Measurements from ENCODE around the gene PSMG4.

Gene PSMG4

GRCh38 chr6:3270258-3270657 is 11.5 kb downstream of the PSMG4 start:
- Mint-ChIP-seq H3K4me3 (no peak overlapping the region), H3K9me3 (no peaks in the 10 kb centered on the region), H3K27me3 (no peaks in the 10 kb centered on the region), H3K27ac (no peak overlapping the region), H3K36me3 (ENCODE audit: low read depth) (peaks cover 38% of the 10 kb centered on the region), H3K4me1 (peaks cover 5% of the 10 kb centered on the region)
- DNase-seq (no peak), ATAC-seq (no peak)

GRCh38 chr6:3271756-3272155 is 13.0 kb downstream of the PSMG4 start:
- H3K4me1 Mint-ChIP-seq, result peaks cover 5% of the 10 kb centered on the region
- no peak overlapping the region for H3K27ac Mint-ChIP-seq
- H3K4me3 Mint-ChIP-seq, result no peak overlapping the region
- DNase-seq (no peak), ATAC-seq (no peak)
- H3K27me3 Mint-ChIP-seq, result no peaks in the 10 kb centered on the region
- H3K9me3 Mint-ChIP-seq, result no peaks in the 10 kb centered on the region
- H3K36me3 Mint-ChIP-seq (ENCODE audit: low read depth), result peaks cover 34% of the 10 kb centered on the region

- ATAC-seq (no peak), DNase-seq (no peak)
- no peaks in the 10 kb centered on the region for H3K27me3 Mint-ChIP-seq
- H3K27ac Mint-ChIP-seq, result no peak overlapping the region
- H3K36me3 Mint-ChIP-seq (ENCODE audit: low read depth), result peaks cover 27% of the 10 kb centered on the region
- peaks cover 5% of the 10 kb centered on the region for H3K4me1 Mint-ChIP-seq
- no peaks in the 10 kb centered on the region for H3K9me3 Mint-ChIP-seq
- no peak overlapping the region for H3K4me3 Mint-ChIP-seq
Measured at GRCh38 chr6:3272911-3273547, 14.3 kb downstream of the PSMG4 start.

GRCh38 chr6:3273707-3274521 is 15.2 kb downstream of the PSMG4 start:
- DNase-seq, result no peak
- no peaks in the 10 kb centered on the region for H3K4me1 Mint-ChIP-seq
- H3K9me3 Mint-ChIP-seq, result no peaks in the 10 kb centered on the region
- H3K4me3 Mint-ChIP-seq, result no peak overlapping the region
- no peak overlapping the region for H3K27ac Mint-ChIP-seq
- H3K27me3 Mint-ChIP-seq, result no peaks in the 10 kb centered on the region
- ATAC-seq, result no peak
- H3K36me3 Mint-ChIP-seq (ENCODE audit: low read depth), result peaks cover 23% of the 10 kb centered on the region

GRCh38 chr6:3276174-3277167 is 17.7 kb downstream of the PSMG4 start:
- Mint-ChIP-seq H3K4me1 (no peaks in the 10 kb centered on the region), H3K27ac (no peak overlapping the region), H3K27me3 (no peaks in the 10 kb centered on the region), H3K9me3 (no peaks in the 10 kb centered on the region), H3K36me3 (ENCODE audit: low read depth) (peaks cover 12% of the 10 kb centered on the region), H3K4me3 (no peak overlapping the region)
- DNase-seq (no peak), ATAC-seq (no peak)

GRCh38 chr6:3277251-3277650 is 18.5 kb downstream of the PSMG4 start:
- Mint-ChIP-seq H3K4me3 (no peak overlapping the region), H3K9me3 (no peaks in the 10 kb centered on the region), H3K27me3 (no peaks in the 10 kb centered on the region), H3K36me3 (ENCODE audit: low read depth) (peaks cover 5% of the 10 kb centered on the region), H3K27ac (no peak overlapping the region), H3K4me1 (no peaks in the 10 kb centered on the region)
- ATAC-seq (no peak), DNase-seq (no peak)

GRCh38 chr6:3277851-3278416 is 19.2 kb downstream of the PSMG4 start:
- H3K4me3 Mint-ChIP-seq, result no peak overlapping the region
- ATAC-seq (no peak), DNase-seq (no peak)
- H3K4me1 Mint-ChIP-seq, result no peaks in the 10 kb centered on the region
- H3K36me3 Mint-ChIP-seq (ENCODE audit: low read depth), result peaks cover 5% of the 10 kb centered on the region
- no peaks in the 10 kb centered on the region for H3K27me3 Mint-ChIP-seq
- no peaks in the 10 kb centered on the region for H3K9me3 Mint-ChIP-seq
- H3K27ac Mint-ChIP-seq, result no peak overlapping the region

- Mint-ChIP-seq H3K27ac (no peak overlapping the region), H3K27me3 (no peaks in the 10 kb centered on the region), H3K36me3 (ENCODE audit: low read depth) (peaks cover 5% of the 10 kb centered on the region), H3K9me3 (no peaks in the 10 kb centered on the region), H3K4me1 (no peaks in the 10 kb centered on the region), H3K4me3 (no peak overlapping the region)
- DNase-seq, result no peak
- ATAC-seq, result no peak
Measured at GRCh38 chr6:3278691-3279090, 19.9 kb downstream of the PSMG4 start.

- Mint-ChIP-seq H3K27ac (no peak overlapping the region), H3K27me3 (no peaks in the 10 kb centered on the region), H3K4me1 (no peaks in the 10 kb centered on the region), H3K4me3 (no peak overlapping the region), H3K36me3 (ENCODE audit: low read depth) (peaks cover 7% of the 10 kb centered on the region), H3K9me3 (no peaks in the 10 kb centered on the region)
- DNase-seq, result no peak
- no peak for ATAC-seq
Measured at GRCh38 chr6:3280091-3280490, 21.3 kb downstream of the PSMG4 start.

GRCh38 chr6:3280866-3281465 is 22.2 kb downstream of the PSMG4 start:
- DNase-seq (no peak), ATAC-seq (no peak)
- Mint-ChIP-seq H3K27ac (no peak overlapping the region), H3K36me3 (ENCODE audit: low read depth) (peaks cover 7% of the 10 kb centered on the region), H3K4me1 (no peaks in the 10 kb centered on the region), H3K27me3 (no peaks in the 10 kb centered on the region), H3K4me3 (no peak overlapping the region), H3K9me3 (no peaks in the 10 kb centered on the region)

GRCh38 chr6:3281631-3282475 is 23.1 kb downstream of the PSMG4 start:
- Mint-ChIP-seq H3K4me1 (no peaks in the 10 kb centered on the region), H3K4me3 (no peak overlapping the region), H3K27me3 (no peaks in the 10 kb centered on the region), H3K27ac (no peak overlapping the region), H3K36me3 (ENCODE audit: low read depth) (peaks cover 7% of the 10 kb centered on the region), H3K9me3 (no peaks in the 10 kb centered on the region)
- ATAC-seq, result no peak
- DNase-seq, result no peak

GRCh38 chr6:3282476-3283236 is 23.9 kb downstream of the PSMG4 start:
- peaks cover 7% of the 10 kb centered on the region for H3K36me3 Mint-ChIP-seq (ENCODE audit: low read depth)
- H3K4me1 Mint-ChIP-seq, result no peaks in the 10 kb centered on the region
- no peaks in the 10 kb centered on the region for H3K9me3 Mint-ChIP-seq
- DNase-seq, result no peak
- no peak overlapping the region for H3K27ac Mint-ChIP-seq
- no peak overlapping the region for H3K4me3 Mint-ChIP-seq
- no peak for ATAC-seq
- no peaks in the 10 kb centered on the region for H3K27me3 Mint-ChIP-seq

GRCh38 chr6:3283241-3283640 is 24.5 kb downstream of the PSMG4 start:
- no peak overlapping the region for H3K4me3 Mint-ChIP-seq
- H3K36me3 Mint-ChIP-seq (ENCODE audit: low read depth), result peaks cover 7% of the 10 kb centered on the region
- no peaks in the 10 kb centered on the region for H3K4me1 Mint-ChIP-seq
- H3K27me3 Mint-ChIP-seq, result no peaks in the 10 kb centered on the region
- no peak for DNase-seq
- no peak for ATAC-seq
- H3K27ac Mint-ChIP-seq, result no peak overlapping the region
- no peaks in the 10 kb centered on the region for H3K9me3 Mint-ChIP-seq

Measured in activated naive CD8-positive, alpha-beta T cell treated with anti-CD3 and anti-CD28 coated beads, Interleukin-2, amount 50 U/mL, for 24 hours (primary cell).